Measurements from ENCODE around the gene CARS1.

CARS1 gene

GRCh38 chr11:3037040-3037944, 19.9 kb downstream of the CARS1 start:
- H3K27ac ChIP-seq: no peak overlapping the region
- TF ChIP-seq, protein P1, sequence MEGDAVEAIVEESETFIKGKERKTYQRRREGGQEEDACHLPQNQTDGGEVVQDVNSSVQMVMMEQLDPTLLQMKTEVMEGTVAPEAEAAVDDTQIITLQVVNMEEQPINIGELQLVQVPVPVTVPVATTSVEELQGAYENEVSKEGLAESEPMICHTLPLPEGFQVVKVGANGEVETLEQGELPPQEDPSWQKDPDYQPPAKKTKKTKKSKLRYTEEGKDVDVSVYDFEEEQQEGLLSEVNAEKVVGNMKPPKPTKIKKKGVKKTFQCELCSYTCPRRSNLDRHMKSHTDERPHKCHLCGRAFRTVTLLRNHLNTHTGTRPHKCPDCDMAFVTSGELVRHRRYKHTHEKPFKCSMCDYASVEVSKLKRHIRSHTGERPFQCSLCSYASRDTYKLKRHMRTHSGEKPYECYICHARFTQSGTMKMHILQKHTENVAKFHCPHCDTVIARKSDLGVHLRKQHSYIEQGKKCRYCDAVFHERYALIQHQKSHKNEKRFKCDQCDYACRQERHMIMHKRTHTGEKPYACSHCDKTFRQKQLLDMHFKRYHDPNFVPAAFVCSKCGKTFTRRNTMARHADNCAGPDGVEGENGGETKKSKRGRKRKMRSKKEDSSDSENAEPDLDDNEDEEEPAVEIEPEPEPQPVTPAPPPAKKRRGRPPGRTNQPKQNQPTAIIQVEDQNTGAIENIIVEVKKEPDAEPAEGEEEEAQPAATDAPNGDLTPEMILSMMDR (conservative IDR thresholded peaks at IDR 0.05): peak; percentile 89

- TF ChIP-seq, protein P1 (conservative IDR thresholded peaks at IDR 0.05): no peak
- no peak overlapping the region for H3K27ac ChIP-seq
Observed at GRCh38 chr11:3036419-3036818, 20.8 kb downstream of the CARS1 start.

DNA sequence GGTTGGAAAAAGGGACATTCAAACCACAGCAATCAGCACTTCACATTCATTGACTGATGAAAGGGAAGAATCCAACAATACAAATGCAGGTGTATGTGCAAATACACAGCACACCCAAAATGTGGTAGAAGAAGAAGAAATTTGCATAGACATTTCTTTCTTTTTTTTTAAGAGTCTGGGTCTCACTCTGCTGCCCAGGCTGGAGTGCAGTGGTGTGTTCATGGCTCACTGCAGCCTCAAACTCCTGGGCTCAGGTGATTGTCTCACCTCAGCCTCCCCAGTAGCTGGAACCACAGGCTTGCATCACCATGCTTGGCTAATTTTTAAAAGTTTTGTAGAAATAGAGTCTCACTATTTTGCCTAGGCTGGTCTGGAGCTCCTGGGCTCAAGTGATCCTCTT, 21.9 kb downstream of the CARS1 start:
- TF ChIP-seq, protein P1 (conservative IDR thresholded peaks at IDR 0.05): no peak
- H3K27ac ChIP-seq: no peak overlapping the region

DNA sequence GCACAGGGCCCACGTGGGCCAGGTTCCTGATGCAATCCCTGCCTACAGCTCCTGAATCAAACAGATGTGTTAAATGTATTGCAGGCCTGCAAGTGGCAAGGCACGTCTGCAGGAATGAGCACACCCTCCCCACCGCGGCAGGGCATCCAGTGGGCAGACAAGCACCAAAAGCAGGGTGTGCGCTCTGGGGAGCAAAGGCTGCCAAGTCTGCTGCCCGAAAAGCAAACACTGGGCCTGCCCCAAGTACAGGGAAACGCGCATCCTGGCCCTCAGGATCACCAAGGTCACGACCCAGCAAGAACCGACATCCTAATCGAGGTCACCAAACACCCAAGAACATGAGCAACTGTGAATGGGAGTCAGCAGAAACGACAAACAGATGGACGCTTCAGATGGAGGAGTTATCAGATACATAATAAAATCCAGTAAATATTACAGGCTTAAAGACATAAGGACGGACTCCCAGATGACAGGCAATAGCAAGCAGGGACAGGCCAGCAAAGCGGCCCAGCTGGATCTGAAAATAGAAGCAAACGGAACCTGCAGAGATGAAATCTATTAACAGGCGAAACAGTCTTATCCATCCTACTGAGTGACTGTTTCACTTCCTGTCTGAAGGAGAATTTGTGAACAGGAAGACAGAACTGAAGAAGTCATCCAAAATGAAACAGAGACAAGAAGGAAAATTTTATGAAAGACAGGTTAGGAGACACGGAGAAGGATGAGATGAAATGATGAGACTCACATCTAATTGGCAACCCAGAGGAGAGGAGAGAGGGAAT, 26.7 kb downstream of the CARS1 start:
- no peak overlapping the region for H3K27ac ChIP-seq
- TF ChIP-seq, protein P1 (conservative IDR thresholded peaks at IDR 0.05): no peak

DNA sequence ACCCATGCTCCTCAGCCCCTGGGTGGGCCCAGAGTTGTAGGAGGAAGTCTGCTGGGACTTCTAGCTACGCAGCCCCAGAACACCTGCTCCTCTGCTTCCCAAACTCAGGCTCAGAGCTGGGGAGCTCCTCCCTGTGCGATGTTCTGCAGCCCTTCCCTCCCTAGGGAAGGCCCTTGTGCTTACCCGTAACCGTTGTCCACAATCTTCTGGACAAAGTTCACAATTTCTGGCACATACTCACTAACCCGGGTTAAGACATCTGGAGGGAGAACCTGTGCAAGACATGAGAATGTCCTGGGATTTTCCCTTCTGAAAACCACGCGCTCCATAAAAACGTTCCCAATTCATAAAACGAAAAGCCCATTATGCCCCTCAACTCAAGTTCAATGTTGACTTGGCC, 28.4 kb downstream of the CARS1 start:
- TF ChIP-seq, protein P1 (conservative IDR thresholded peaks at IDR 0.05): no peak
- no peak overlapping the region for H3K27ac ChIP-seq

GRCh38 chr11:3026803-3027202, 30.4 kb downstream of the CARS1 start:
- H3K27ac ChIP-seq: no peak overlapping the region
- TF ChIP-seq, protein P1 (conservative IDR thresholded peaks at IDR 0.05): no peak

DNA sequence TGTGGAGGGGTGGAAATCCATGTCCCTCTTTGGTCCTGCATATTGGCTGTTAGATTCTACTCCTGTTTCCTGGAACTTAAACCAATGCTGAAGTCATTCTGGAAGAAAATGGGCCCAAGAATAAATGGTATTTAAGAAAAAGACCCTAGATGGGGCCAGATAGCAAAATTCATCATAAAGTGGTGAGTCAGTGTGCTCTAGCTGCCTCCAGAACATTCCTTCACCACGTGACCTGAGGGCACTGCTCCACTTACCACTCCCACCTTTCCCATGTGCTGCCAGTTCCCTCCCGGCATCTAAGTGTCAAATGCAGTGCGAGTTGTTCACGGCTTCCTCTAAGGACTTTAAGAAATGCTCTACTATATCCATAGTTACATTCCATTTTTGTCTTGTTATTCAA, 34.2 kb downstream of the CARS1 start:
- TF ChIP-seq, protein P1 (conservative IDR thresholded peaks at IDR 0.05): no peak
- H3K27ac ChIP-seq: no peak overlapping the region

Data from VCaP (cell line).